Measurements from ENCODE around the gene ZGLP1. TPM values are rescaled to one million over a fixed set of nuclear protein-coding genes. Genes with fewer than 3 reads are reported as not detected.

Gene ZGLP1
- total RNA-seq, result 0.35 and 2.4 TPM in 2 replicates

- TF ChIP-seq CTCF (conservative IDR thresholded peaks at IDR 0.05; ENCODE audit: low read depth, low read length), result no peak
- H3K4me3 ChIP-seq (ENCODE audit: low read depth, low read length), result no peak within 1 kb of the TSS
- DNase-seq (ENCODE audit: low read depth), result no peak
Observed at GRCh38 chr19:10309423-10309822, at the start of gene ZGLP1. TSS of gene ZGLP1 (minus strand) at chr19:10309815.

GRCh38 chr19:10356431-10356830 is 46.8 kb upstream of the ZGLP1 start:
- DNase-seq (ENCODE audit: low read depth), result no peak
- no peak overlapping the region for H3K4me3 ChIP-seq (ENCODE audit: low read depth, low read length)

GRCh38 chr19:10353793-10354391 is 44.3 kb upstream of the ZGLP1 start:
- no peak overlapping the region for H3K4me3 ChIP-seq (ENCODE audit: low read depth, low read length)
- DNase-seq (ENCODE audit: low read depth), result no peak
- TF ChIP-seq CTCF (conservative IDR thresholded peaks at IDR 0.05; ENCODE audit: low read depth, low read length), result no peak

More at GRCh38 chr19:10356431-10356830, 46.8 kb upstream of the ZGLP1 start:
- TF ChIP-seq CTCF (conservative IDR thresholded peaks at IDR 0.05; ENCODE audit: low read depth, low read length), result no peak

- no peak for DNase-seq (ENCODE audit: low read depth)
- no peak for TF ChIP-seq CTCF (conservative IDR thresholded peaks at IDR 0.05; ENCODE audit: low read depth, low read length)
- no peak overlapping the region for H3K4me3 ChIP-seq (ENCODE audit: low read depth, low read length)
Observed at GRCh38 chr19:10352764-10353671, 43.4 kb upstream of the ZGLP1 start.

- no peak overlapping the region for H3K4me3 ChIP-seq (ENCODE audit: low read depth, low read length)
- DNase-seq (ENCODE audit: low read depth), result no peak
- no peak for TF ChIP-seq CTCF (conservative IDR thresholded peaks at IDR 0.05; ENCODE audit: low read depth, low read length)
Observed at GRCh38 chr19:10346509-10346908, 36.9 kb upstream of the ZGLP1 start.

- H3K4me3 ChIP-seq (ENCODE audit: low read depth, low read length), result no peak overlapping the region
- DNase-seq (ENCODE audit: low read depth), result no peak
- no peak for TF ChIP-seq CTCF (conservative IDR thresholded peaks at IDR 0.05; ENCODE audit: low read depth, low read length)
Observed at GRCh38 chr19:10344780-10345179, 35.2 kb upstream of the ZGLP1 start.

All from epithelial cell of proximal tubule (primary cell).